Retinal pigment epithelial cell (primary cell): ENCODE data around the gene DPEP2NB.
A peak's percentile ranks its signal among the peaks of the same experiment; 100 is the strongest.
"Not testable (repeated sequence)": the region's sequence is repeated elsewhere in the genome, so short reads cannot be mapped to it uniquely, and the experiment has no call there.

Source experiments
- DNase-seq: peaks from one replicate; pipeline ENCODE4 v3.0.0-alpha.2; 2010; ENCODE audit warnings: low read depth
- H3K4me3 ChIP-seq: 2 replicates; pipeline ENCODE4 v1.5.1; 2011; ENCODE audit warnings: mild to moderate bottlenecking, low read length, control low read depth, moderate library complexity
- TF ChIP-seq, protein P1 (sequence below): conservative IDR thresholded peaks from 2 replicates; pipeline ENCODE4 v1.5.1; 2011; ENCODE audit warnings: low read depth, low read length, control low read depth, inconsistent platforms

Gene DPEP2NB

DNA sequence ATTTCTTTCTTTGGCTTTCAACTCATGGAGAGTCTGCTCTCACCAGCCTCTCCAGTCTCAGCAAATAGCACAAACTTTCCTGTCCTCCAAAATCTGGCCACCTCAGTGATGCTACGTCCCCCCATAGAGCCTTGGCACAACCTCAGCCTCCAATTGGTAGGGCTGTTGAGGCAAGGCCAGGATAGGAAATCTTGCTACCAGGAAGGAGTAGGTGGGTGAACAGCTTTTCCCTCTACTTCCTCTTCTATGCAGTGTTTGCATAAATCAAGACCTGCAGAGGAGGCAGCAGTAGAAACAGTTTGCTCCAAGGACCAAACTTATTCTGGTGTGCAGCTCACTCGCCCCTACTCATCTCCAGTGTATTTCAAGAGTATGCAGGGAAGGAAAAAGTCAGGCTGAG, 15.7 kb downstream of the DPEP2NB start:
- no peak overlapping the region for H3K4me3 ChIP-seq
- DNase-seq = no peak

DNA sequence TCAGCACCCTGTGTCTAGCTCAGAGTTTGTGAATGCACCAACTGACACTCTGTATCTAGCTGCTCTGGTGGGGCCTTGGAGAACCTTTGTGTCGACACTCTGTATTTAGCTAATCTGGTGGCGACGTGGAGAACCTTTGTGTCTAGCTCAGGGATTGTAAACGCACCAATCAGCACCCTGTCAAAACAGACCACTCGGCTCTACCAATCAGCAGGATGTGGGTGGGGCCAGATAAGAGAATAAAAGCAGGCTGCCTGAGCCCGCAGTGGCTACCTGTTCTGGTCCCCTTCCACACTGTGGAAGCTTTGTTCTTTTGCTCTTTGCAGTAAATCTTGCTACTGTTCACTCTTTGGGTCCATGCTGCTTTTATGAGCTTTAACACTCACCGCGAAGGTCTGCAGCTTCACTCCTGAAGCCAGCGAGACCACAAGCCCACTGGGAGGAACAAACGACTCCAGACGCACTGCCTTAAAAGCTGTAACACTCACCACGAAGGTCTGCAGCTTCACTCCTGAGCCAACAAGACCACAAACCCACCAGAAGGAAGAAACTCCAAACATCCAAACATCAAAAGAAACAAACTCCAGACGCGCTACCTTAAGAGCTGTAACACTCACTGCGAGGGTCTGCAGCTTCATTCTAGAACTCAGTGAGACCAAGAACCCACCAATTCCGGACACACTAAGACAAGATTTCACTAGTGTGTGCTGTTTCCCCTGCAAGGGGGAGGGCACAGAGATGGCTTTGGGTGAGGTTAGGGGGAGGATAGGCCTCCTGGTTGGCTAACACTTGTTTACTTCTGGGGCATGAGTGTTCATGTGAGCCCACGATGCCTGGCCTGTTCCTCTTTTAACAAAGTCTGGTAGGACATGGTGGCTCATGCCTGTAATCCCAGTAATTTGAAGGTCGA, 16.7 kb downstream of the DPEP2NB start, which contains the start of gene DPEP2:
Gene DPEP2, minus strand, starts transcription at position 706 of the 910 bp plus-strand sequence. CDS start 6,272 bp downstream, outside the sequence.
- H3K4me3 ChIP-seq, DNase-seq: not testable (repeated sequence)

More for the DNA sequence above, 15.7 kb downstream of the DPEP2NB start:
- TF ChIP-seq, protein P1, sequence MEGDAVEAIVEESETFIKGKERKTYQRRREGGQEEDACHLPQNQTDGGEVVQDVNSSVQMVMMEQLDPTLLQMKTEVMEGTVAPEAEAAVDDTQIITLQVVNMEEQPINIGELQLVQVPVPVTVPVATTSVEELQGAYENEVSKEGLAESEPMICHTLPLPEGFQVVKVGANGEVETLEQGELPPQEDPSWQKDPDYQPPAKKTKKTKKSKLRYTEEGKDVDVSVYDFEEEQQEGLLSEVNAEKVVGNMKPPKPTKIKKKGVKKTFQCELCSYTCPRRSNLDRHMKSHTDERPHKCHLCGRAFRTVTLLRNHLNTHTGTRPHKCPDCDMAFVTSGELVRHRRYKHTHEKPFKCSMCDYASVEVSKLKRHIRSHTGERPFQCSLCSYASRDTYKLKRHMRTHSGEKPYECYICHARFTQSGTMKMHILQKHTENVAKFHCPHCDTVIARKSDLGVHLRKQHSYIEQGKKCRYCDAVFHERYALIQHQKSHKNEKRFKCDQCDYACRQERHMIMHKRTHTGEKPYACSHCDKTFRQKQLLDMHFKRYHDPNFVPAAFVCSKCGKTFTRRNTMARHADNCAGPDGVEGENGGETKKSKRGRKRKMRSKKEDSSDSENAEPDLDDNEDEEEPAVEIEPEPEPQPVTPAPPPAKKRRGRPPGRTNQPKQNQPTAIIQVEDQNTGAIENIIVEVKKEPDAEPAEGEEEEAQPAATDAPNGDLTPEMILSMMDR = no peak

DNA sequence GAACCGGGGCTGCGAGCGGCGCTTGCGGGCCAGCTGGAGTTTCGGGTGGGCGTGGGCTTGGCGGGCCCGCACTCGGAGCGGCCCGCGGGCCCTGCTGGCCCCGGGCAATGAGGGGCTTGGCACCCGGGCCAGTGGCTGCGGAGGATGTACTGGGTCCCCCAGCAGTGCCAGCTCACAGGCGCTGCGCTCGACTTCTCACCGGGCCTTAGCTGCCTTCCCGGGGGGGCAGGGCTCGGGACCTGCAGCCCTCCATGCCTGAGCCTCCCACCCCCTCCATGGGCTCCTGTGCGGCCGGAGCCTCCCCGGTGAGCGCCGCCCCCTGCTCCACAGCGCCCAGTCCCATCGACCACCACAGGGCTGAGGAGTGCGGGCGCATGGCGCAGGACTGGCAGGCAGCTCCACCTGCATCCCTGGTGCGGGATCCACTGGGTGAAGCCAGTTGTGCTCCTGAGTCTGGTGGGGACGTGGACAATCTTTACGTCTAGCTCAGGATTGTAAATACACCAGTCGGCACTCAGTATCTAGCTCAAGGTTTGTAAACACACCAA, 17.4 kb downstream of the DPEP2NB start:
- H3K4me3 ChIP-seq, DNase-seq: not testable (repeated sequence)

DNA sequence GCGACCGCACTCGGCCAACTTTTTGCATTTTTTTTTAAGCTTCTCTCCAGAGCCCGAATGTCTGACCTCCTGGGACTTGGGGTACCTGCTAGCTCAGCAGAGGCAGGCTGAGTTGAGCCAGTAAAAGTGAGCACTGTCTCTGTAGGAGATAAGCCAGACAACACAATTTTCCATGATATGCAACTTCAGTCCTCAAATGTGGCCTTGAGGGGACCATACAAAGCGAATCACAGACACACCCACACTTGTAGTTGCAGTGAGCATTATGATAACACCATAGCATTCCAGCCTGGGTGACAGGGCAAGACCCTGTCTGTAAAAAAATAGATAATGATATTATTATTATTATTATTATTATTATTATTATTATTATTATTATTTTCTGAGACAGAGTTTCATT, 19.0 kb downstream of the DPEP2NB start:
- TF ChIP-seq, protein P1 = no peak
- DNase-seq = no peak
- no peak overlapping the region for H3K4me3 ChIP-seq

DNA sequence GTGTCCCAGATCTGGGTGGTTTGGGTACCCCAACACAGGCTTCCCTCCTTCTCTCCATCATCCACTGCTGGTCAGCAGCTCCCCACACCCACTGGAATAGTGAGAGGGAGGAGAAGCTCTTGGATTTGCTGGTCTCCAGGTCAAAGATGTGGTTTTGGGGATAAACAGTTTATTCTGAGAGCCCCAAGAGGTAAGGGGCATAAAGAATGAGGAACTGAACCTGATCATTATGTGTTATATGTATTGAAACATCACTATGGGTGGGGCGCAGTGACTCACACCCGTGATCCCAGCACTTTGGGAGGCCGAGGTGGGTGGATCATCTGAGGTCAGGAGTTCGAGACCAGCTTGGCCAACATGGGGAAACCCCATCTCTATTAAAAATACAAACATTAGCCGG, 20.3 kb downstream of the DPEP2NB start:
- TF ChIP-seq, protein P1 = no peak
- DNase-seq = no peak
- no peak overlapping the region for H3K4me3 ChIP-seq

DNA sequence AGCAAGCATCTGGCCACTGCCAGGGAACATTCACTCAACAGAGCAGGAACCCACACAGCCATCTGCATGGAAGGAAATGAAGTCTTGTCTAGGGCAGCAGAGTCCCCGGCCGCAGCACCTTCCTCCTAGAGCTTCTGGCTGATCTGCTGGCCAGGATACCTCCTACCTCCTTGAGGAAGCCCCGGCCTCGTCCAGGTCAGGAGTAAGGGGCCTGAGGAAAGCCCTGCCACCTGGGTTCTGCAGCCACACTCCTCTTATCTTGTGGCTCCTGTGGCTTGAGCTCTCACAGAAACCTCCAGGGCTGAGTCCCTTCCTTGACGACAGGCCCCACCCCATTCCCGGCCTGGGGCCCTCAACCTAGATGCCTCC, 21.7 kb downstream of the DPEP2NB start:
- not testable (repeated sequence) for H3K4me3 ChIP-seq, DNase-seq

DNA sequence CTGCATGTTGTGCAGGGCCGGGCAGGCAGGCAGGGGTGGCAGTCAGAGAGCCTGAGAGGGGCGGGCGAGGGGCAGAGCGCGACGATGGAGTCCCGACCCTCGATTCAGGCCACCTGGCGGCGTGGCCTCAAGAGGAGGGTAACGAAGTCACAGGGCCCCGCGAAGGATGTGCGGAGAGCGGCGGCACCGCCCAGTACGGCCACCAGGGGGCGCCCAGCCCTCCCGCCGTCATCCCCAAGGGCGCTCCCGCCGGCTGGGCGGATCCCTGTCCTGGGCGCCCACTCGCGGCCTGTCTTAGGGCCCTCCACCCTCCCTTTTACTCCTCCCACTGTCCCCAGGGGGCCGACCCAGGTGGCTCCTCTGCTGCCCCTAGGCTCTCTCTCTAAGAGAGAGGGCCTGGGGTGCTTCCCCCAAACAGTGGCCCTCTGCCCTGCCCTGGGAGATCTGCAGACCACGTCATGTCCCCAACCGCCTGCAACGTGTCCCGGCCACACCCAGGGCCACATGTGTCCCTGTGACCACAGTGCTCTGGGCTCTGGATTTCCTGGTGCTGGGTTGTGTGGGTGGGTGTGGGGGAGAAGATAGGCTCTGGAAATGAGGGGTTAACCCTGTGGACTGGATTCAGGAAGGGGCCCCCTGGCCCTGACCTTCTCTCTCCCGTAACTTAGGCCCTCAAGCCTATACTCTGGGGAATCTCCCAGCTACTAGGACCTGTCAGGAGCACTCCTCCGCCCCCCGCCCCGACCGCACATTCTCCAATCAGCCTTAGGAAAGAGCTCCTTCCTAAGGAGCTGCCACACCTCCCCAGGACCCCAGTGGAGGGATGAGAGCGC, 22.3 kb downstream of the DPEP2NB start:
- no peak overlapping the region for H3K4me3 ChIP-seq
- DNase-seq = no peak
- TF ChIP-seq, protein P1 = peak; percentile 84

DNA sequence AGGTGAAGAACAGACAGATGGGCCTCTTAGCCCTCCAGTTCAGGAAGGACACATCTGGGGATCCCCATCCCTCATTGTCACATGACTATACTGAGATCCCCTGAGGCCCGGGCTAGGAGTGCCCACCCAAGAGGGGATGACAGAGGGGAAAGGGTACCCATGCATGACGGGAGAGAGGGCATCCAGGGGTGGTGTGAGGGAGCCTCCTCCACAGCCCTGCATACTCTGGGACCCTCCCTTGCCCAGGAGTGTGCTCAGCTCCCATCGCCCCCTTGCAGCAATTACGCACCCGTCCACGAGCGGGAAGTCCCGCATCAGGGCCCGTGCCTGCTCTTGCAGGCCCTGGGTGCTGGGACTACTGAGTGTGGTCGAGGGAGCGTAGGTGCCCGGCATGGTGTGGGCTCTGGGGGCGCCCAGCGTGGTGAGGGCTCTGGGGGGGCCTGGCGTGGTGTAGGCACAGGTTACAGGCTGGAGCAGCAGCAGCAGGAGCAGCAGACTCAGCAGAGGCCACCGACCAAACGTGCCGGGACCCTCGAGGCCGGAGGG, 23.0 kb downstream of the DPEP2NB start:
- TF ChIP-seq, protein P1 = no peak
- DNase-seq = no peak
- no peak overlapping the region for H3K4me3 ChIP-seq
